SK-N-MC (cell line): ENCODE measurements around the gene PIK3R4.

Experiments used
- DNase-seq: peaks from one replicate; pipeline ENCODE4 v3.0.0-alpha.2; 2011; ENCODE audit warnings: low read depth, low spot score
- H3K27ac ChIP-seq: fragments of 200-600 bp; sonication (generic); 2 replicates; pipeline ENCODE4 v1.5.1; 2016; ENCODE audit warnings: mixed run types
- H3K36me3 ChIP-seq: fragments of 200-600 bp; sonication (generic); 2 replicates; pipeline ENCODE4 v1.6.1; 2017; ENCODE audit warnings: antibody characterized with exemption, low read length, mixed read lengths; ENCODE audit not compliant: insufficient read depth
- H3K4me3 ChIP-seq: fragments of 200-600 bp; sonication (generic); 2 replicates; pipeline ENCODE4 v1.5.1; 2016
- H3K9ac ChIP-seq: fragments of 200-600 bp; sonication (generic); 2 replicates; pipeline ENCODE4 v1.8.0; 2017; ENCODE audit warnings: mixed run types, mixed read lengths; ENCODE audit not compliant: insufficient read length
- H3K9me3 ChIP-seq: fragments of 200-600 bp; sonication (generic); 2 replicates; pipeline ENCODE4 v1.6.1; 2017; ENCODE audit warnings: low read depth, mild to moderate bottlenecking, antibody characterized with exemption, low read length, moderate library complexity, mixed read lengths
- EZH2 ChIP-seq: fragments of 200-600 bp; sonication (generic); IDR thresholded peaks from one replicate; pipeline ENCODE4 v1.6.1; 2017; ENCODE audit warnings: antibody characterized with exemption
- FOXP2 ChIP-seq: optimal IDR thresholded peaks from 2 replicates; pipeline ENCODE3; 2011; ENCODE audit warnings: mild to moderate bottlenecking, moderate library complexity; ENCODE audit not compliant: insufficient read depth; ENCODE audit errors: extremely low read length, control extremely low read depth
- POLR2AphosphoS5 ChIP-seq: IDR thresholded peaks from 2 replicates; pipeline ENCODE4 v1.6.1; 2012; ENCODE audit warnings: mild to moderate bottlenecking, low read depth, low read length, borderline replicate concordance

PIK3R4 gene

GRCh38 chr3:130746246-130747039, at the start of gene PIK3R4:
Gene PIK3R4 (minus strand): TSS chr3:130746829. CDS start chr3:130745218, 1,611 bp downstream.
- Histone ChIP-seq H3K9ac (peak within 1 kb of the TSS; percentile 91), H3K4me3 (peak within 1 kb of the TSS; percentile 87), H3K36me3 (peaks cover 32% of the 10 kb centered on the region), H3K9me3 (no peaks in the 10 kb centered on the region), H3K27ac (peak within 1 kb of the TSS; percentile 48; the same call in 1 of the 2 replicates)
- peak; percentile 99 for DNase-seq
- peak; percentile 95 for TF ChIP-seq POLR2AphosphoS5
- no peak for TF ChIP-seq FOXP2
- no peak for TF ChIP-seq EZH2

GRCh38 chr3:130795396-130795795, 48.8 kb upstream of the PIK3R4 start:
- TF ChIP-seq POLR2AphosphoS5 (no peak), FOXP2 (no peak), EZH2 (no peak)
- no peak overlapping the region for H3K9ac ChIP-seq
- no peak for DNase-seq
- peak overlapping the region; percentile 9 for H3K4me3 ChIP-seq
- H3K9me3 ChIP-seq: no peaks in the 10 kb centered on the region
- peak overlapping the region; percentile 27; the same call in 1 of the 2 replicates for H3K27ac ChIP-seq
- H3K36me3 ChIP-seq: no peaks in the 10 kb centered on the region

GRCh38 chr3:130792246-130792645, 45.6 kb upstream of the PIK3R4 start:
- Histone ChIP-seq H3K9me3 (no peaks in the 10 kb centered on the region), H3K36me3 (no peaks in the 10 kb centered on the region), H3K27ac (no peak overlapping the region), H3K4me3 (no peak overlapping the region), H3K9ac (no peak overlapping the region)
- TF ChIP-seq FOXP2: no peak
- no peak for TF ChIP-seq EZH2
- TF ChIP-seq POLR2AphosphoS5: no peak
- no peak for DNase-seq

- no peak overlapping the region for H3K27ac ChIP-seq
- no peaks in the 10 kb centered on the region for H3K9me3 ChIP-seq
- H3K36me3 ChIP-seq: no peaks in the 10 kb centered on the region
- no peak for DNase-seq
- no peak overlapping the region for H3K9ac ChIP-seq
- no peak overlapping the region for H3K4me3 ChIP-seq
- TF ChIP-seq FOXP2 (no peak), EZH2 (no peak), POLR2AphosphoS5 (no peak)
Observed at GRCh38 chr3:130789782-130790322, 43.2 kb upstream of the PIK3R4 start.

- Histone ChIP-seq H3K9me3 (no peaks in the 10 kb centered on the region), H3K27ac (no peak overlapping the region), H3K9ac (no peak overlapping the region), H3K36me3 (no peaks in the 10 kb centered on the region), H3K4me3 (no peak overlapping the region)
- TF ChIP-seq FOXP2 (no peak), EZH2 (no peak)
- DNase-seq: no peak
Observed at GRCh38 chr3:130787422-130788068, 40.9 kb upstream of the PIK3R4 start.

- H3K36me3 ChIP-seq: no peaks in the 10 kb centered on the region
- TF ChIP-seq POLR2AphosphoS5: no peak
- no peak for TF ChIP-seq EZH2
- no peak for TF ChIP-seq FOXP2
- no peak overlapping the region for H3K27ac ChIP-seq
- H3K9ac ChIP-seq: no peak overlapping the region
- DNase-seq: no peak
- no peak overlapping the region for H3K4me3 ChIP-seq
- H3K9me3 ChIP-seq: no peaks in the 10 kb centered on the region
Observed at GRCh38 chr3:130786306-130786705, 39.7 kb upstream of the PIK3R4 start.

- Histone ChIP-seq H3K36me3 (no peaks in the 10 kb centered on the region), H3K9ac (no peak overlapping the region), H3K4me3 (no peak overlapping the region), H3K9me3 (no peaks in the 10 kb centered on the region), H3K27ac (no peak overlapping the region)
- no peak for DNase-seq
- TF ChIP-seq EZH2 (no peak), POLR2AphosphoS5 (no peak), FOXP2 (no peak)
Observed at GRCh38 chr3:130783629-130784028, 37.0 kb upstream of the PIK3R4 start.

- TF ChIP-seq FOXP2 (no peak), EZH2 (no peak), POLR2AphosphoS5 (no peak)
- Histone ChIP-seq H3K27ac (no peak overlapping the region), H3K36me3 (no peaks in the 10 kb centered on the region), H3K4me3 (no peak overlapping the region), H3K9ac (no peak overlapping the region), H3K9me3 (no peaks in the 10 kb centered on the region)
- DNase-seq: no peak
Observed at GRCh38 chr3:130779486-130779885, 32.9 kb upstream of the PIK3R4 start.
